ENCODE measurements around the gene BABAM1.

Gene BABAM1

GRCh38 chr19:17325881-17326594, 58.8 kb downstream of the BABAM1 start:
- Histone ChIP-seq H3K9me2 (replicated peaks; ENCODE audit: control insufficient read depth, low read length) (no peaks in the 10 kb centered on the region), H3K79me2 (ENCODE audit: control insufficient read depth, low read length) (no peaks in the 10 kb centered on the region), H3K4me1 (ENCODE audit: control insufficient read depth, low read length) (peaks cover 24% of the 10 kb centered on the region), H3F3A (ENCODE audit: control insufficient read depth, insufficient read depth) (peaks cover 5% of the 10 kb centered on the region), H3K36me3 (ENCODE audit: control insufficient read depth, low read length) (peaks cover 14% of the 10 kb centered on the region; the same call in 1 of the 2 replicates), H3K9me3 (ENCODE audit: control insufficient read depth, insufficient read depth, low read length) (no peaks in the 10 kb centered on the region), H3K4me3 (ENCODE audit: low read length) (no peak overlapping the region), H4K20me1 (ENCODE audit: control insufficient read depth, insufficient read depth, low read depth, low read length) (no peaks in the 10 kb centered on the region), H3K27ac (ENCODE audit: low read depth, low read length) (no peak overlapping the region), H3K27me3 (ENCODE audit: control insufficient read depth, low read length) (peaks cover 8% of the 10 kb centered on the region), H3K4me2 (ENCODE audit: low read length) (no peak overlapping the region)
- no peak for TF ChIP-seq EZH2phosphoT487 (IDR thresholded peaks at IDR 0.05; ENCODE audit: borderline replicate concordance, low read length)
- TF ChIP-seq CTCF (IDR thresholded peaks at IDR 0.05; ENCODE audit: low read depth, low read length, poor library complexity, severe bottlenecking), result no peak

GRCh38 chr19:17326595-17326966, 59.3 kb downstream of the BABAM1 start:
- Histone ChIP-seq H3K4me2 (ENCODE audit: low read length) (no peak overlapping the region), H4K20me1 (ENCODE audit: control insufficient read depth, insufficient read depth, low read depth, low read length) (no peaks in the 10 kb centered on the region), H3K4me1 (ENCODE audit: control insufficient read depth, low read length) (peaks cover 24% of the 10 kb centered on the region), H3K9me2 (replicated peaks; ENCODE audit: control insufficient read depth, low read length) (no peaks in the 10 kb centered on the region), H3K4me3 (ENCODE audit: low read length) (no peak overlapping the region), H3K9me3 (ENCODE audit: control insufficient read depth, insufficient read depth, low read length) (no peaks in the 10 kb centered on the region), H3F3A (ENCODE audit: control insufficient read depth, insufficient read depth) (peaks cover 5% of the 10 kb centered on the region), H3K36me3 (ENCODE audit: control insufficient read depth, low read length) (peaks cover 9% of the 10 kb centered on the region; the same call in 1 of the 2 replicates), H3K79me2 (ENCODE audit: control insufficient read depth, low read length) (no peaks in the 10 kb centered on the region), H3K27ac (ENCODE audit: low read depth, low read length) (no peak overlapping the region), H3K27me3 (ENCODE audit: control insufficient read depth, low read length) (peaks cover 8% of the 10 kb centered on the region)
- TF ChIP-seq CTCF (IDR thresholded peaks at IDR 0.05; ENCODE audit: low read depth, low read length, poor library complexity, severe bottlenecking), result no peak
- no peak for TF ChIP-seq EZH2phosphoT487 (IDR thresholded peaks at IDR 0.05; ENCODE audit: borderline replicate concordance, low read length)

- Histone ChIP-seq H3K4me3 (ENCODE audit: low read length) (no peak overlapping the region), H3K4me1 (ENCODE audit: control insufficient read depth, low read length) (peaks cover 24% of the 10 kb centered on the region), H3K27me3 (ENCODE audit: control insufficient read depth, low read length) (peaks cover 8% of the 10 kb centered on the region), H3F3A (ENCODE audit: control insufficient read depth, insufficient read depth) (peaks cover 5% of the 10 kb centered on the region), H3K4me2 (ENCODE audit: low read length) (no peak overlapping the region), H3K36me3 (ENCODE audit: control insufficient read depth, low read length) (peaks cover 6% of the 10 kb centered on the region; the same call in 1 of the 2 replicates), H3K9me2 (replicated peaks; ENCODE audit: control insufficient read depth, low read length) (no peaks in the 10 kb centered on the region), H3K27ac (ENCODE audit: low read depth, low read length) (no peak overlapping the region), H3K9me3 (ENCODE audit: control insufficient read depth, insufficient read depth, low read length) (no peaks in the 10 kb centered on the region), H3K79me2 (ENCODE audit: control insufficient read depth, low read length) (no peaks in the 10 kb centered on the region), H4K20me1 (ENCODE audit: control insufficient read depth, insufficient read depth, low read depth, low read length) (no peaks in the 10 kb centered on the region)
- TF ChIP-seq CTCF (IDR thresholded peaks at IDR 0.05; ENCODE audit: low read depth, low read length, poor library complexity, severe bottlenecking) (no peak), EZH2phosphoT487 (IDR thresholded peaks at IDR 0.05; ENCODE audit: borderline replicate concordance, low read length) (no peak)
Observed at GRCh38 chr19:17327068-17327653, 59.9 kb downstream of the BABAM1 start.

Data from DOHH2 (cell line).